ENCODE data around the gene ZNF555. TPM values are rescaled to one million over a fixed set of nuclear protein-coding genes. Genes with fewer than 3 reads are reported as not detected.

ZNF555 gene
- total and polyA plus RNA-seq, 2 experiments from 2014 or later, result 2.7 to 7.4 TPM

DNA sequence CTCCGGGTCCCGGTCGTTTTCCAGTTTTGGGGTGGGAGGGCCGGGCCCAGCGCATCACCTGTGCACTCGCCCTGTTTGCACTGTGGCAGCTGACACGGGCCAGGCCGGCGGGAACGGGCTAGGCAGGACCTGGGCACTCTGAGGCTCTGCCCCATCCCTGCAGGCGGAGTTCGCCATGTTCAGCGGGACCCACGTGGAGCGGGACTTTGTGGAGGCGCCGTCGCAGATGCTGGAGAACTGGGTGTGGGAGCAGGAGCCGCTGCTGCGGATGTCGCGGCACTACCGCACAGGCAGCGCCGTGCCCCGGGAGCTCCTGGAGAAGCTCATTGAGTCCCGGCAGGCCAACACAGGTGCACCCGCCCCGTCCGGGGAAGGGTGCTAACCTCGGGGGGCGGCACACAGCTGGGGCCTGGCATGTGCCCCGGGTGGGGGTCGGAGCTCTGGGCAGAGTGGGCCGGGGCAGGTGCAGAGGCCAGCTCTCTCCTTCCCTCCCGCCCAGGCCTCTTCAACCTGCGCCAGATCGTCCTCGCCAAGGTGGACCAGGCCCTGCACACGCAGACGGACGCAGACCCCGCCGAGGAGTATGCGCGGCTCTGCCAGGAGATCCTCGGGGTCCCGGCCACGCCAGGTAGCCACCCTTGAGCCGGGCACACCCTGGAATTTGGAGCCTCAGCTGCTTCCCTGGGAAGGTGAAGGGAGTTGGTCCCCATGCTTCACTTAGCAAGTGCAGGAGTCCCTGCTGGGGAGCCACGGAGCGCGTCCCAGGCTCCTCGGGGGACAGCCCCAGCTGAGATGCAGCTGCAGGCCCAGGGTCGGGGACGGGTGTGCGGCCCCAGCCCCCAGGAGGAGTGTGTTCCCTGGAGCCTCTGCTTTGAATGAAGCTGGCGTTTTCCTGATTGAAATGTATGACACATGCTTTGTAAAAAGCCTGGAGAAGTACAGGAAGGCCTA, 30.9 kb upstream of the ZNF555 start:
- H3K36me3 ChIP-seq (replicated peaks; ENCODE audit: insufficient read depth, low read depth), result no peaks in the 10 kb centered on the region
- DNase-seq (ENCODE audit: low spot score), result no peak
- no peaks in the 10 kb centered on the region for H3K27me3 ChIP-seq
- H3K4me1 ChIP-seq (ENCODE audit: insufficient read depth), result no peaks in the 10 kb centered on the region
- H3K9me2 ChIP-seq (replicated peaks; ENCODE audit: insufficient read depth), result no peaks in the 10 kb centered on the region
- H3K9me3 ChIP-seq (ENCODE audit: low read depth), result no peaks in the 10 kb centered on the region
- no peak for TF ChIP-seq EZH2 (IDR thresholded peaks at IDR 0.05; ENCODE audit: borderline replicate concordance)
- TF ChIP-seq, protein P1, sequence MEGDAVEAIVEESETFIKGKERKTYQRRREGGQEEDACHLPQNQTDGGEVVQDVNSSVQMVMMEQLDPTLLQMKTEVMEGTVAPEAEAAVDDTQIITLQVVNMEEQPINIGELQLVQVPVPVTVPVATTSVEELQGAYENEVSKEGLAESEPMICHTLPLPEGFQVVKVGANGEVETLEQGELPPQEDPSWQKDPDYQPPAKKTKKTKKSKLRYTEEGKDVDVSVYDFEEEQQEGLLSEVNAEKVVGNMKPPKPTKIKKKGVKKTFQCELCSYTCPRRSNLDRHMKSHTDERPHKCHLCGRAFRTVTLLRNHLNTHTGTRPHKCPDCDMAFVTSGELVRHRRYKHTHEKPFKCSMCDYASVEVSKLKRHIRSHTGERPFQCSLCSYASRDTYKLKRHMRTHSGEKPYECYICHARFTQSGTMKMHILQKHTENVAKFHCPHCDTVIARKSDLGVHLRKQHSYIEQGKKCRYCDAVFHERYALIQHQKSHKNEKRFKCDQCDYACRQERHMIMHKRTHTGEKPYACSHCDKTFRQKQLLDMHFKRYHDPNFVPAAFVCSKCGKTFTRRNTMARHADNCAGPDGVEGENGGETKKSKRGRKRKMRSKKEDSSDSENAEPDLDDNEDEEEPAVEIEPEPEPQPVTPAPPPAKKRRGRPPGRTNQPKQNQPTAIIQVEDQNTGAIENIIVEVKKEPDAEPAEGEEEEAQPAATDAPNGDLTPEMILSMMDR (IDR thresholded peaks at IDR 0.05; ENCODE audit: poor library complexity), result no peak
- TF ChIP-seq EZH2phosphoT487 (IDR thresholded peaks at IDR 0.05; ENCODE audit: low read depth, severe bottlenecking, unreplicated experiment), result no peak
- 98% methylated on average over 36 of the region's 58 CpGs for WGBS (ENCODE audit: low lambda C conversion rate, missing lambda C conversion rate)
- H2AFZ ChIP-seq, result no peak overlapping the region
- H3K79me2 ChIP-seq, result no peaks in the 10 kb centered on the region
- no peaks in the 10 kb centered on the region for H4K20me1 ChIP-seq (ENCODE audit: insufficient read depth, poor library complexity, severe bottlenecking)
- H3K27ac ChIP-seq, result peak overlapping the region; percentile 58
- no peak overlapping the region for H3K4me3 ChIP-seq
- H3K4me2 ChIP-seq, result no peak overlapping the region

DNA sequence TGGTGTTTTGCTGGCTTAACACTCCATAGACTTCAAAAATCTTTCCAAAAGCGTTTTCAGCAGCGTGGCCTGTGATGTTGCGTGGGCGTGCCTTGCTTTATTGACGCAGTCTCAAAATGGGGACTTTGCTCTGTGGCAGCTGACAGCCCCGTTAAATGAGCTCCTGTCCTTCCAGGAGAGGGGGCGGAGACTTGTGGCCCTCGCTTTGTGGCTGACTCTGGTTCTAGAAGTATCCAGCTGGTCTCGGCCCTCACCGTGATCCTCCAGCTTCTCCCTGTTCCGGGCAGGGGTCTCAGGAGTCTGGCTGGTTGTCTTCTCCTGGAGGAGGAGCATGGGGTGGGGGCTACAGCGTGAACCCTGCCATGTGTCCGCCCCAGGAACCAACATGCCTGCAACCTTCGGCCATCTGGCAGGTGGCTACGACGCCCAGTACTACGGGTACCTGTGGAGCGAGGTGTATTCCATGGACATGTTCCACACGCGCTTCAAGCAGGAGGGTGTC, 30.0 kb upstream of the ZNF555 start:
- Histone ChIP-seq H3K27ac (peak overlapping the region; percentile 58), H3K9me3 (ENCODE audit: low read depth) (no peaks in the 10 kb centered on the region), H3K9me2 (replicated peaks; ENCODE audit: insufficient read depth) (no peaks in the 10 kb centered on the region), H3K27me3 (no peaks in the 10 kb centered on the region), H3K4me1 (ENCODE audit: insufficient read depth) (no peaks in the 10 kb centered on the region), H3K79me2 (no peaks in the 10 kb centered on the region), H2AFZ (no peak overlapping the region), H3K36me3 (replicated peaks; ENCODE audit: insufficient read depth, low read depth) (no peaks in the 10 kb centered on the region), H3K4me3 (no peak overlapping the region), H4K20me1 (ENCODE audit: insufficient read depth, poor library complexity, severe bottlenecking) (no peaks in the 10 kb centered on the region), H3K4me2 (no peak overlapping the region)
- DNase-seq (ENCODE audit: low spot score), result peak; percentile 58
- 90% methylated on average over 20 of the region's 20 CpGs for WGBS (ENCODE audit: low lambda C conversion rate, missing lambda C conversion rate)
- TF ChIP-seq EZH2 (IDR thresholded peaks at IDR 0.05; ENCODE audit: borderline replicate concordance) (no peak), EZH2phosphoT487 (IDR thresholded peaks at IDR 0.05; ENCODE audit: low read depth, severe bottlenecking, unreplicated experiment) (no peak)
- TF ChIP-seq, protein P1 (IDR thresholded peaks at IDR 0.05; ENCODE audit: poor library complexity), result no peak

- Histone ChIP-seq H3K9me3 (ENCODE audit: low read depth) (no peaks in the 10 kb centered on the region), H2AFZ (no peak overlapping the region), H3K9me2 (replicated peaks; ENCODE audit: insufficient read depth) (no peaks in the 10 kb centered on the region), H3K4me2 (no peak overlapping the region), H3K4me1 (ENCODE audit: insufficient read depth) (no peaks in the 10 kb centered on the region), H3K4me3 (no peak overlapping the region), H3K27ac (peak overlapping the region; percentile 55), H3K36me3 (replicated peaks; ENCODE audit: insufficient read depth, low read depth) (no peaks in the 10 kb centered on the region), H3K27me3 (no peaks in the 10 kb centered on the region), H3K79me2 (no peaks in the 10 kb centered on the region), H4K20me1 (ENCODE audit: insufficient read depth, poor library complexity, severe bottlenecking) (no peaks in the 10 kb centered on the region)
- no peak for DNase-seq (ENCODE audit: low spot score)
- 96% methylated on average over 17 of the region's 34 CpGs for WGBS (ENCODE audit: low lambda C conversion rate, missing lambda C conversion rate)
- TF ChIP-seq EZH2 (IDR thresholded peaks at IDR 0.05; ENCODE audit: borderline replicate concordance), result no peak
- no peak for TF ChIP-seq EZH2phosphoT487 (IDR thresholded peaks at IDR 0.05; ENCODE audit: low read depth, severe bottlenecking, unreplicated experiment)
- TF ChIP-seq, protein P1 (IDR thresholded peaks at IDR 0.05; ENCODE audit: poor library complexity), result no peak
Measured at GRCh38 chr19:2811735-2812413, 29.4 kb upstream of the ZNF555 start.

Data from hepatocyte (in vitro differentiated cells).